Measurements from ENCODE around the gene PDZD2. TPM values are rescaled to one million over a fixed set of nuclear protein-coding genes. Genes with fewer than 3 reads are reported as not detected.

Gene PDZD2
- polyA plus RNA-seq, 1 donor from 2014 or later = 3.1 TPM

DNA sequence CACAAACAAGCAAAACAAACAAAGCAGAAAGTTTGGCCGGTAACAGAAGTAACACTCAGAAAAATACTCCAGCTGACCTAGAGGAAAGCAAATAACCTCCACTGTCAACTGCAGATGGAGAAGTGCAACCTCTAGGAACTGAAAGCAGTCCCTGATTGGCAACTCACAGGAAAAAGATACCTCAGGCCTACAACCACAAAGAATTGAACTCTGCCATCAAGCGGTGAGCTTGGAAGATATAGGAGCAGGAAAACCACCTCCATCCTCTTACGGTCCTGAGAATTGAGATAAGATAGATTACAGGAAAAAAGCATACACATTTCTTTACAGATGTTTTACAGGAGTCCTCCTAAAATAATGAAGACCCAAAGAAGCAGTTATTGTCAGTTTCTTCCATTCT, 184.5 kb downstream of the PDZD2 start:
- H3K4me2 ChIP-seq (ENCODE audit: low read length) = no peak overlapping the region
- H2AFZ ChIP-seq (ENCODE audit: low read depth, low read length) = no peak overlapping the region
- no peak overlapping the region for H3K9ac ChIP-seq (ENCODE audit: low read length)
- no peak overlapping the region for H3K27ac ChIP-seq (ENCODE audit: low read length)
- no peaks in the 10 kb centered on the region for H3K79me2 ChIP-seq (replicated peaks; ENCODE audit: insufficient read depth, low read length)
- no peaks in the 10 kb centered on the region for H4K20me1 ChIP-seq (ENCODE audit: insufficient read depth)
- no peak overlapping the region for H3K4me3 ChIP-seq (ENCODE audit: low read length)
- H3K36me3 ChIP-seq (ENCODE audit: insufficient read depth, low read length) = no peaks in the 10 kb centered on the region
- no peaks in the 10 kb centered on the region for H3K9me2 ChIP-seq (ENCODE audit: insufficient read depth, low read length)
- no peaks in the 10 kb centered on the region for H3F3A ChIP-seq (ENCODE audit: insufficient read depth, low read length, poor library complexity, severe bottlenecking)
- TF ChIP-seq EP300 (conservative IDR thresholded peaks at IDR 0.05; ENCODE audit: poor library complexity, severe bottlenecking) = no peak
- TF ChIP-seq RAD21 (conservative IDR thresholded peaks at IDR 0.05) = no peak
- no peak for TF ChIP-seq MXI1 (conservative IDR thresholded peaks at IDR 0.05; ENCODE audit: poor library complexity, severe bottlenecking)
- TF ChIP-seq POLR2AphosphoS5 (IDR thresholded peaks at IDR 0.05) = no peak
- no peak for TF ChIP-seq REST (IDR thresholded peaks at IDR 0.05; ENCODE audit: borderline replicate concordance)
- TF ChIP-seq EZH2 (IDR thresholded peaks at IDR 0.05; ENCODE audit: borderline replicate concordance, insufficient read depth, low read length, poor library complexity, severe bottlenecking) = no peak
- no peak for TF ChIP-seq TAF1 (IDR thresholded peaks at IDR 0.05; ENCODE audit: low read depth)
- no peak for TF ChIP-seq SMC3 (conservative IDR thresholded peaks at IDR 0.05; ENCODE audit: poor library complexity)
- TF ChIP-seq CTCF (IDR thresholded peaks at IDR 0.05; ENCODE audit: poor library complexity, severe bottlenecking) = no peak
- no peaks in the 10 kb centered on the region for H3K27me3 ChIP-seq (ENCODE audit: insufficient read depth, low read depth, low read length)
- peaks cover 5% of the 10 kb centered on the region for H3K9me3 ChIP-seq (ENCODE audit: low read length)

GRCh38 chr5:31824869-31825517, 186.1 kb downstream of the PDZD2 start:
- Histone ChIP-seq H3K79me2 (replicated peaks; ENCODE audit: insufficient read depth, low read length) (no peaks in the 10 kb centered on the region), H3K9me3 (ENCODE audit: low read length) (peaks cover 9% of the 10 kb centered on the region), H2AFZ (ENCODE audit: low read depth, low read length) (no peak overlapping the region), H3K27ac (ENCODE audit: low read length) (no peak overlapping the region), H4K20me1 (ENCODE audit: insufficient read depth) (no peaks in the 10 kb centered on the region), H3F3A (ENCODE audit: insufficient read depth, low read length, poor library complexity, severe bottlenecking) (no peaks in the 10 kb centered on the region), H3K27me3 (ENCODE audit: insufficient read depth, low read depth, low read length) (no peaks in the 10 kb centered on the region), H3K4me2 (ENCODE audit: low read length) (no peak overlapping the region), H3K36me3 (ENCODE audit: insufficient read depth, low read length) (no peaks in the 10 kb centered on the region), H3K9me2 (ENCODE audit: insufficient read depth, low read length) (no peaks in the 10 kb centered on the region), H3K4me3 (ENCODE audit: low read length) (no peak overlapping the region), H3K9ac (ENCODE audit: low read length) (no peak overlapping the region)
- no peak for TF ChIP-seq SMC3 (conservative IDR thresholded peaks at IDR 0.05; ENCODE audit: poor library complexity)
